Ishikawa (cell line): Measurements from ENCODE around the gene CHFR.
"Not testable (repeated sequence)": the region's sequence is repeated elsewhere in the genome, so short reads cannot be mapped to it uniquely, and the experiment has no call there.

Experiments used
- EGR1 ChIP-seq: IDR thresholded peaks from 2 replicates; pipeline ENCODE4 v1.6.1; 2012
- EP300 ChIP-seq: IDR thresholded peaks from 2 replicates; pipeline ENCODE4 v1.6.1; 2012; ENCODE audit warnings: borderline replicate concordance
- TAF1 ChIP-seq: IDR thresholded peaks from 2 replicates; pipeline ENCODE4 v1.6.1; 2012; ENCODE audit warnings: low read depth, mild to moderate bottlenecking
- USF1 ChIP-seq: IDR thresholded peaks from 2 replicates; pipeline ENCODE4 v1.6.1; 2012
- YY1 ChIP-seq: IDR thresholded peaks from 2 replicates; pipeline ENCODE4 v1.6.1; 2012; ENCODE audit warnings: low read depth
- TF ChIP-seq, protein P1 (sequence below): IDR thresholded peaks from 2 replicates; pipeline ENCODE4 v1.6.1; 2012; ENCODE audit warnings: low read depth, mild to moderate bottlenecking

GRCh38 chr12:132809391-132809790, 78.0 kb downstream of the CHFR start:
- TF ChIP-seq EP300, USF1, EGR1, YY1, TAF1: not testable (repeated sequence)
- TF ChIP-seq, protein P1, sequence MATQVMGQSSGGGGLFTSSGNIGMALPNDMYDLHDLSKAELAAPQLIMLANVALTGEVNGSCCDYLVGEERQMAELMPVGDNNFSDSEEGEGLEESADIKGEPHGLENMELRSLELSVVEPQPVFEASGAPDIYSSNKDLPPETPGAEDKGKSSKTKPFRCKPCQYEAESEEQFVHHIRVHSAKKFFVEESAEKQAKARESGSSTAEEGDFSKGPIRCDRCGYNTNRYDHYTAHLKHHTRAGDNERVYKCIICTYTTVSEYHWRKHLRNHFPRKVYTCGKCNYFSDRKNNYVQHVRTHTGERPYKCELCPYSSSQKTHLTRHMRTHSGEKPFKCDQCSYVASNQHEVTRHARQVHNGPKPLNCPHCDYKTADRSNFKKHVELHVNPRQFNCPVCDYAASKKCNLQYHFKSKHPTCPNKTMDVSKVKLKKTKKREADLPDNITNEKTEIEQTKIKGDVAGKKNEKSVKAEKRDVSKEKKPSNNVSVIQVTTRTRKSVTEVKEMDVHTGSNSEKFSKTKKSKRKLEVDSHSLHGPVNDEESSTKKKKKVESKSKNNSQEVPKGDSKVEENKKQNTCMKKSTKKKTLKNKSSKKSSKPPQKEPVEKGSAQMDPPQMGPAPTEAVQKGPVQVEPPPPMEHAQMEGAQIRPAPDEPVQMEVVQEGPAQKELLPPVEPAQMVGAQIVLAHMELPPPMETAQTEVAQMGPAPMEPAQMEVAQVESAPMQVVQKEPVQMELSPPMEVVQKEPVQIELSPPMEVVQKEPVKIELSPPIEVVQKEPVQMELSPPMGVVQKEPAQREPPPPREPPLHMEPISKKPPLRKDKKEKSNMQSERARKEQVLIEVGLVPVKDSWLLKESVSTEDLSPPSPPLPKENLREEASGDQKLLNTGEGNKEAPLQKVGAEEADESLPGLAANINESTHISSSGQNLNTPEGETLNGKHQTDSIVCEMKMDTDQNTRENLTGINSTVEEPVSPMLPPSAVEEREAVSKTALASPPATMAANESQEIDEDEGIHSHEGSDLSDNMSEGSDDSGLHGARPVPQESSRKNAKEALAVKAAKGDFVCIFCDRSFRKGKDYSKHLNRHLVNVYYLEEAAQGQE: not testable (repeated sequence)
